ENCODE measurements around the gene GTF2A1L.
"Not testable (repeated sequence)": the region's sequence is repeated elsewhere in the genome, so short reads cannot be mapped to it uniquely, and the experiment has no call there.

GTF2A1L gene

GRCh38 chr2:48617618-48618017, at the start of gene GTF2A1L:
Gene GTF2A1L, plus strand, starts transcription at chr2:48617856. Its CDS starts 19 bp downstream, at chr2:48617875.
- DNase-seq = no peak

GRCh38 chr2:48568547-48568946, 49.1 kb upstream of the GTF2A1L start:
- DNase-seq = no peak

GRCh38 chr2:48569433-48569832, 48.2 kb upstream of the GTF2A1L start:
- DNase-seq = no peak

- no peak for DNase-seq
Measured at GRCh38 chr2:48572816-48573215, 44.8 kb upstream of the GTF2A1L start.

GRCh38 chr2:48574353-48575287, 43.0 kb upstream of the GTF2A1L start:
- no peak for DNase-seq

- DNase-seq = no peak
Measured at GRCh38 chr2:48578313-48578712, 39.3 kb upstream of the GTF2A1L start.

GRCh38 chr2:48583961-48584360, 33.7 kb upstream of the GTF2A1L start:
- no peak for DNase-seq

- DNase-seq = no peak
Measured at GRCh38 chr2:48584551-48584950, 33.1 kb upstream of the GTF2A1L start.

GRCh38 chr2:48586433-48586832, 31.2 kb upstream of the GTF2A1L start:
- no peak for DNase-seq

GRCh38 chr2:48587560-48587959, 30.1 kb upstream of the GTF2A1L start:
- no peak for DNase-seq

- DNase-seq = no peak
Measured at GRCh38 chr2:48587961-48588360, 29.7 kb upstream of the GTF2A1L start.

GRCh38 chr2:48588745-48589144, 28.9 kb upstream of the GTF2A1L start:
- no peak for DNase-seq

- peak; percentile 51 to 66 for DNase-seq
Measured at GRCh38 chr2:48589170-48589767, 28.4 kb upstream of the GTF2A1L start.

- no peak for DNase-seq
Measured at GRCh38 chr2:48590017-48590416, 27.6 kb upstream of the GTF2A1L start.

- no peak for DNase-seq
Measured at GRCh38 chr2:48592067-48592466, 25.6 kb upstream of the GTF2A1L start.

- DNase-seq = not testable (repeated sequence)
Measured at GRCh38 chr2:48596751-48597150, 20.9 kb upstream of the GTF2A1L start.

- DNase-seq = no peak
Measured at GRCh38 chr2:48597492-48597891, 20.2 kb upstream of the GTF2A1L start.

- peak in 1 of 2 donors; percentile 75 for DNase-seq
Measured at GRCh38 chr2:48600204-48600813, 17.3 kb upstream of the GTF2A1L start.

- no peak for DNase-seq
Measured at GRCh38 chr2:48600917-48601316, 16.7 kb upstream of the GTF2A1L start.

GRCh38 chr2:48601349-48601748, 16.3 kb upstream of the GTF2A1L start:
- DNase-seq = peak; percentile 9 to 19

- no peak for DNase-seq
Measured at GRCh38 chr2:48605482-48606175, 12.0 kb upstream of the GTF2A1L start.

- DNase-seq = peak in 1 of 2 donors; percentile 5
Measured at GRCh38 chr2:48607307-48608014, 10.2 kb upstream of the GTF2A1L start.
